Measurements from ENCODE around the gene DISC1.
"Not testable (repeated sequence)": the region's sequence is repeated elsewhere in the genome, so short reads cannot be mapped to it uniquely, and the experiment has no call there.

Gene DISC1

GRCh38 chr1:231639819-231640218 lies 13.2 kb downstream of the DISC1 start:
- no peak for DNase-seq

GRCh38 chr1:231641444-231641843 lies 14.9 kb downstream of the DISC1 start:
- DNase-seq, result not testable (repeated sequence)

GRCh38 chr1:231642061-231642460 lies 15.5 kb downstream of the DISC1 start:
- DNase-seq, result not testable (repeated sequence)

GRCh38 chr1:231642618-231643017 lies 16.0 kb downstream of the DISC1 start:
- DNase-seq, result no peak

- no peak for DNase-seq
Measured at GRCh38 chr1:231643071-231643934, 16.7 kb downstream of the DISC1 start.

GRCh38 chr1:231643935-231644237 lies 17.3 kb downstream of the DISC1 start:
- DNase-seq, result no peak

GRCh38 chr1:231645634-231646033 lies 19.0 kb downstream of the DISC1 start:
- DNase-seq, result not testable (repeated sequence)

- DNase-seq, result not testable (repeated sequence)
Measured at GRCh38 chr1:231646165-231646564, 19.6 kb downstream of the DISC1 start.

GRCh38 chr1:231651621-231652260 lies 25.2 kb downstream of the DISC1 start:
- DNase-seq, result peak; percentile 74

- no peak for DNase-seq
Measured at GRCh38 chr1:231653632-231654031, 27.0 kb downstream of the DISC1 start.

GRCh38 chr1:231656741-231657140 lies 30.2 kb downstream of the DISC1 start:
- DNase-seq, result no peak

GRCh38 chr1:231658223-231658622 lies 31.6 kb downstream of the DISC1 start:
- not testable (repeated sequence) for DNase-seq

- DNase-seq, result no peak
Measured at GRCh38 chr1:231660198-231660597, 33.6 kb downstream of the DISC1 start.

GRCh38 chr1:231663211-231663792 lies 36.7 kb downstream of the DISC1 start:
- DNase-seq, result no peak

- DNase-seq, result no peak
Measured at GRCh38 chr1:231665101-231665500, 38.5 kb downstream of the DISC1 start.

- DNase-seq, result no peak
Measured at GRCh38 chr1:231665726-231666125, 39.1 kb downstream of the DISC1 start.

GRCh38 chr1:231666220-231666936 lies 39.8 kb downstream of the DISC1 start:
- no peak for DNase-seq

- no peak for DNase-seq
Measured at GRCh38 chr1:231666937-231667608, 40.5 kb downstream of the DISC1 start.

- DNase-seq, result no peak
Measured at GRCh38 chr1:231667896-231668506, 41.4 kb downstream of the DISC1 start.

GRCh38 chr1:231668826-231669225 lies 42.2 kb downstream of the DISC1 start:
- no peak for DNase-seq

- not testable (repeated sequence) for DNase-seq
Measured at GRCh38 chr1:231669864-231670621, 43.5 kb downstream of the DISC1 start.

- no peak for DNase-seq
Measured at GRCh38 chr1:231670755-231671154, 44.2 kb downstream of the DISC1 start.
